DND-41 (cell line): Measurements from ENCODE around the gene GRIA4.
"Not testable (repeated sequence)": the region's sequence is repeated elsewhere in the genome, so short reads cannot be mapped to it uniquely, and the experiment has no call there.

ENCODE experiments used
- ATAC-seq: fragments of 200-7000 bp; cut with Tn5 transposase; 3 replicates; pipeline ENCODE4 v1.9.1; 2021; ENCODE audit warnings: low read depth; ENCODE audit not compliant: insufficient read depth
- DNase-seq: peaks from one replicate; pipeline ENCODE4 v3.0.0-alpha.2; 2020
- H2AFZ ChIP-seq: 2 replicates; pipeline ENCODE4 v1.6.0; 2012; ENCODE audit warnings: low read depth, low read length
- H3K27ac ChIP-seq: 2 replicates; pipeline ENCODE4 v1.5.1; 2012; ENCODE audit warnings: low read length, inconsistent platforms
- H3K27me3 ChIP-seq: fragments of 200-600 bp; sonication (generic); 2 replicates; pipeline ENCODE4 v1.6.0; 2012; ENCODE audit warnings: low read length, mild to moderate bottlenecking, inconsistent platforms; ENCODE audit not compliant: insufficient read depth, poor library complexity
- H3K36me3 ChIP-seq: 2 replicates; pipeline ENCODE4 v1.5.1; 2012; ENCODE audit warnings: low read length, inconsistent platforms; ENCODE audit not compliant: insufficient read depth
- H3K4me1 ChIP-seq: 2 replicates; pipeline ENCODE4 v1.5.1; 2012; ENCODE audit warnings: mild to moderate bottlenecking, low read length; ENCODE audit not compliant: insufficient read depth
- H3K4me2 ChIP-seq: 2 replicates; pipeline ENCODE4 v1.6.0; 2012; ENCODE audit warnings: mild to moderate bottlenecking, moderate library complexity, low read length, inconsistent platforms; ENCODE audit not compliant: insufficient read depth
- H3K4me3 ChIP-seq, 2 experiments: fragments of 200-600 bp in 1 of 2; shearing (Covaris generic) in 1 of 2; 2 replicates each; pipeline ENCODE4 v1.5.1; 2012 to 2016; ENCODE audit warnings: inconsistent platforms in 2 of 2, low read length in 2 of 2, mild to moderate bottlenecking in 2 of 2, low read depth in 1 of 2, moderate library complexity in 1 of 2
- H3K79me2 ChIP-seq: 2 replicates; pipeline ENCODE4 v1.6.0; 2012; ENCODE audit warnings: low read length, inconsistent platforms; ENCODE audit not compliant: insufficient read depth
- H3K9ac ChIP-seq: 2 replicates; pipeline ENCODE4 v1.6.0; 2012; ENCODE audit warnings: low read depth, mild to moderate bottlenecking, inconsistent platforms, low read length, moderate library complexity
- H3K9me3 ChIP-seq: 2 replicates; pipeline ENCODE4 v1.5.1; 2012; ENCODE audit warnings: low read length, moderate library complexity, mild to moderate bottlenecking, inconsistent platforms; ENCODE audit not compliant: insufficient read depth, severe bottlenecking
- H4K20me1 ChIP-seq: 2 replicates; pipeline ENCODE4 v1.6.0; 2012; ENCODE audit warnings: low read length; ENCODE audit not compliant: insufficient read depth
- CTCF ChIP-seq: IDR thresholded peaks from 2 replicates; pipeline ENCODE4 v1.5.1; 2012; ENCODE audit warnings: borderline replicate concordance, low read length, moderate library complexity, mild to moderate bottlenecking; ENCODE audit not compliant: poor library complexity, severe bottlenecking; ENCODE audit errors: extremely low read depth
- EZH2 ChIP-seq: IDR thresholded peaks from 3 replicates; pipeline ENCODE4 v1.6.1; 2012; ENCODE audit warnings: borderline replicate concordance, low read depth, mild to moderate bottlenecking, moderate library complexity, low read length, inconsistent platforms; ENCODE audit not compliant: severe bottlenecking

The GRIA4 gene

GRCh38 chr11:105769627-105770026 is 159.8 kb downstream of the GRIA4 start:
- Histone ChIP-seq H3K4me1 (no peaks in the 10 kb centered on the region), H3K27me3 (no peaks in the 10 kb centered on the region), H2AFZ (no peak overlapping the region), H3K79me2 (no peaks in the 10 kb centered on the region), H3K27ac (no peak overlapping the region), H3K36me3 (no peaks in the 10 kb centered on the region), H3K4me3 (no peak overlapping the region), H3K4me2 (no peak overlapping the region), H3K9ac (no peak overlapping the region), H3K9me3 (no peaks in the 10 kb centered on the region), H4K20me1 (no peaks in the 10 kb centered on the region)
- no peak for ATAC-seq
- TF ChIP-seq CTCF (no peak), EZH2 (no peak)
- DNase-seq: no peak

- not testable (repeated sequence) for H3K79me2 ChIP-seq, ATAC-seq, H3K4me2 ChIP-seq, H3K27me3 ChIP-seq, H3K9me3 ChIP-seq, H3K4me1 ChIP-seq, H3K27ac ChIP-seq, H3K36me3 ChIP-seq, DNase-seq, H3K4me3 ChIP-seq, H2AFZ ChIP-seq, H3K9ac ChIP-seq, H4K20me1 ChIP-seq
Observed at GRCh38 chr11:105773452-105773851, 163.6 kb downstream of the GRIA4 start.

- H2AFZ ChIP-seq: no peak overlapping the region
- no peaks in the 10 kb centered on the region for H3K79me2 ChIP-seq
- H3K27ac ChIP-seq: no peak overlapping the region
- DNase-seq (no peak), ATAC-seq (no peak)
- H3K4me2 ChIP-seq: no peak overlapping the region
- H3K27me3 ChIP-seq: no peaks in the 10 kb centered on the region
- no peaks in the 10 kb centered on the region for H3K4me1 ChIP-seq
- TF ChIP-seq EZH2: no peak
- no peak for TF ChIP-seq CTCF
- H3K4me3 ChIP-seq: no peak overlapping the region
- no peaks in the 10 kb centered on the region for H4K20me1 ChIP-seq
- H3K9me3 ChIP-seq: no peaks in the 10 kb centered on the region
- no peaks in the 10 kb centered on the region for H3K36me3 ChIP-seq
- no peak overlapping the region for H3K9ac ChIP-seq
Observed at GRCh38 chr11:105774899-105775298, 165.0 kb downstream of the GRIA4 start.

- Histone ChIP-seq H3K9me3 (no peaks in the 10 kb centered on the region), H3K27me3 (no peaks in the 10 kb centered on the region), H3K27ac (no peak overlapping the region), H2AFZ (no peak overlapping the region), H3K79me2 (no peaks in the 10 kb centered on the region), H3K4me1 (no peaks in the 10 kb centered on the region), H4K20me1 (no peaks in the 10 kb centered on the region), H3K9ac (no peak overlapping the region), H3K4me3 (no peak overlapping the region), H3K4me2 (no peak overlapping the region), H3K36me3 (no peaks in the 10 kb centered on the region)
- TF ChIP-seq EZH2 (no peak), CTCF (no peak)
- ATAC-seq (no peak), DNase-seq (no peak)
Observed at GRCh38 chr11:105780781-105781525, 171.1 kb downstream of the GRIA4 start.
